Vagina (tissue), 2 donors: ENCODE results near the gene RPL32.

Experiments used
- POLR2A ChIP-seq, 2 donors: fragments of 450-650 bp; IDR thresholded peaks; one replicate each; pipeline ENCODE4 v1.6.1; 2017; ENCODE audit warnings: antibody characterized with exemption in 2 of 2, mild to moderate bottlenecking in 2 of 2, moderate library complexity in 2 of 2
- POLR2AphosphoS5 ChIP-seq, 2 donors: sonication (generic); formaldehyde crosslinking; IDR thresholded peaks; one replicate each; pipeline ENCODE4 v1.9.0; 2017; ENCODE audit warnings: antibody characterized with exemption in 2 of 2, mild to moderate bottlenecking in 2 of 2, low read depth in 1 of 2; ENCODE audit not compliant: insufficient read depth in 1 of 2
- TF ChIP-seq, protein P1 (sequence below), 3 experiments: fragments of 450-650 bp in 2 of 3; fragments of 200-600 bp in 1 of 3; sonication (generic) in 1 of 3; IDR thresholded peaks; one replicate each; pipeline ENCODE4 v1.5.1; 2017 to 2019; ENCODE audit warnings: antibody characterized with exemption in 3 of 3, mild to moderate bottlenecking in 2 of 3, moderate library complexity in 2 of 3

DNA sequence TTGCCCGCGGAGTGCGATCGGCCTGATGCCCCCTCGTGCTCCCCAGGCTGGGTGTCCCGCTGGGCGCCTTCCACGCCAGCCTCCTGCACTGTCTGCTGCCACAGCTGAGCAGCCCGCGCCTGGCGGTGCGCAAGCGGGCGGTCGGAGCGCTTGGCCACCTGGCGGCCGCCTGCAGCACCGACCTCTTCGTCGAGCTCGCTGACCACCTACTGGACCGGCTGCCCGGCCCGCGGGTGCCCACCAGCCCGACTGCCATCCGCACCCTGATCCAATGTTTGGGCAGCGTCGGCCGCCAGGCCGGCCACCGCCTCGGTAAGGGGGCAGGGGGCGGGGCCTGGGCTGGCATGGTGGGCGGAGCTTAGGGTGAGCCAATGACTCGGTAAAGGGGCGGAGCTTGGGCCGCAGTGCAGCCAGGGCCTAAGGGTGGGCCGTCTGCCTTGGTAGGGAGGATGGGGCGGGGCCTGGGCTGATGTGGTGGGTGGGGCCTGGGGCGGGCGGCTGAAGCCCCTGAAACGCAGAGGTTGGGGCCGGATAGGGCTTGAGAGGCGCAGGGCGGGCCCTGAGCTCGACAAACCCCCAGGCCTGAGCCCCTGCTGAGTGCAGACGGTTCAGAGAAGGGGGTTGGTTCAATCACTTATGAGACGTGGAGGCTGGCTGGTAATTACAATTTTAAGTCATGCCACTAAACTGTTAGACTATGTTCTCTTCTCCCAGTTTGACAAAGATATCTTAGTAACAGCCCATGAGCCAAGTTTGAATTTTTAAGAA lies 31.2 kb downstream of the RPL32 start:
- TF ChIP-seq, protein P1, sequence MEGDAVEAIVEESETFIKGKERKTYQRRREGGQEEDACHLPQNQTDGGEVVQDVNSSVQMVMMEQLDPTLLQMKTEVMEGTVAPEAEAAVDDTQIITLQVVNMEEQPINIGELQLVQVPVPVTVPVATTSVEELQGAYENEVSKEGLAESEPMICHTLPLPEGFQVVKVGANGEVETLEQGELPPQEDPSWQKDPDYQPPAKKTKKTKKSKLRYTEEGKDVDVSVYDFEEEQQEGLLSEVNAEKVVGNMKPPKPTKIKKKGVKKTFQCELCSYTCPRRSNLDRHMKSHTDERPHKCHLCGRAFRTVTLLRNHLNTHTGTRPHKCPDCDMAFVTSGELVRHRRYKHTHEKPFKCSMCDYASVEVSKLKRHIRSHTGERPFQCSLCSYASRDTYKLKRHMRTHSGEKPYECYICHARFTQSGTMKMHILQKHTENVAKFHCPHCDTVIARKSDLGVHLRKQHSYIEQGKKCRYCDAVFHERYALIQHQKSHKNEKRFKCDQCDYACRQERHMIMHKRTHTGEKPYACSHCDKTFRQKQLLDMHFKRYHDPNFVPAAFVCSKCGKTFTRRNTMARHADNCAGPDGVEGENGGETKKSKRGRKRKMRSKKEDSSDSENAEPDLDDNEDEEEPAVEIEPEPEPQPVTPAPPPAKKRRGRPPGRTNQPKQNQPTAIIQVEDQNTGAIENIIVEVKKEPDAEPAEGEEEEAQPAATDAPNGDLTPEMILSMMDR (IDR thresholded peaks at IDR 0.05), result peak in 2 of 3 experiments; percentile 37 to 84
- TF ChIP-seq POLR2A (IDR thresholded peaks at IDR 0.05) (peak in 1 of 2 donors; percentile 30), POLR2AphosphoS5 (IDR thresholded peaks at IDR 0.05; ENCODE audit: insufficient read depth in 1 of 2, low read depth in 1 of 2) (peak; percentile 26 to 89)
